Measurements from ENCODE around the gene ZNHIT3. TPM values are rescaled to one million over a fixed set of nuclear protein-coding genes. Genes with fewer than 3 reads are reported as not detected.

Gene ZNHIT3
- total and polyA plus RNA-seq, 3 donors from 2014 or later = 45.8 to 123 (median 46.0) TPM

GRCh38 chr17:36510636-36511035, 24.2 kb downstream of the ZNHIT3 start:
- no peak for DNase-seq
- H3K27ac ChIP-seq = no peak overlapping the region
- TF ChIP-seq POLR2A (IDR thresholded peaks at IDR 0.05) = no peak
- TF ChIP-seq CTCF (IDR thresholded peaks at IDR 0.05) = no peak
- WGBS, 2 donors = 78 to 80% methylated on average over 2 to 14 of the region's 14 CpGs
- no peaks in the 10 kb centered on the region for H3K4me1 ChIP-seq
- H3K36me3 ChIP-seq (ENCODE audit: low read depth, missing control alignments) = no peaks in the 10 kb centered on the region
- no peak overlapping the region for H3K4me3 ChIP-seq
- H3K27me3 ChIP-seq = no peaks in the 10 kb centered on the region
- no peaks in the 10 kb centered on the region for H3K9me3 ChIP-seq
- intact Hi-C loops (cut with DNase I; ENCODE audit: low total_unique reads) = no loop called here

GRCh38 chr17:36511216-36511615, 24.7 kb downstream of the ZNHIT3 start:
- H3K27me3 ChIP-seq = no peaks in the 10 kb centered on the region
- H3K9me3 ChIP-seq = no peaks in the 10 kb centered on the region
- no peak for DNase-seq
- H3K4me1 ChIP-seq = no peaks in the 10 kb centered on the region
- H3K27ac ChIP-seq = no peak overlapping the region
- TF ChIP-seq POLR2A (IDR thresholded peaks at IDR 0.05) = no peak
- 85 to 88% methylated on average over 6 of the region's 6 CpGs for WGBS, 2 donors
- intact Hi-C loops (cut with DNase I; ENCODE audit: low total_unique reads) = no loop called here
- H3K36me3 ChIP-seq (ENCODE audit: low read depth, missing control alignments) = no peaks in the 10 kb centered on the region
- no peak overlapping the region for H3K4me3 ChIP-seq

DNA sequence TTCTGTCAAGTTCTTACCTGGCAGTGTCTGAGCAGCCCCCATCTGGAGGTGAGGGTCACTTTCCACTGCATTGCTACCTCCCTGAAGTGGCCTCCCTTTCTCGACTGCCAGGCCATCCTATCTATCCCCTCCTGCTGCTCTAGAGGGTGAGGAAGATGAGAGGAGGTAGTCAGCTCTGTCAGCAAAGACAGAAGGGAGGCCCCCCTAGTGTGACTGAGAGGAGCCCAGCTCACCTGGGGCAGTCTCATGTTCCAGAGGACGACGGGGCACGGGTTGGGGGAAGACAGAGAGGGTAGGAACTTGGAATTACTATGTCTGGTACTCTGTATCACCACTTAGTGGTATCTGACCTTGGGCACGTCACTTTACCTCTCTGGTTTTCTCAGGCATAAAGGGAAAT, 26.2 kb downstream of the ZNHIT3 start:
- DNase-seq = no peak
- intact Hi-C loops (cut with DNase I; ENCODE audit: low total_unique reads) = no loop called here
- H3K4me1 ChIP-seq = no peaks in the 10 kb centered on the region
- no peaks in the 10 kb centered on the region for H3K27me3 ChIP-seq
- H3K9me3 ChIP-seq = no peaks in the 10 kb centered on the region
- no peak overlapping the region for H3K4me3 ChIP-seq
- no peaks in the 10 kb centered on the region for H3K36me3 ChIP-seq (ENCODE audit: low read depth, missing control alignments)
- TF ChIP-seq CTCF (IDR thresholded peaks at IDR 0.05) (no peak), POLR2A (IDR thresholded peaks at IDR 0.05) (no peak)
- no peak overlapping the region for H3K27ac ChIP-seq
- WGBS, 2 donors = 83 to 90% methylated on average over 5 of the region's 5 CpGs

GRCh38 chr17:36514856-36515255, 28.4 kb downstream of the ZNHIT3 start:
- 96% methylated on average over 3 of the region's 3 CpGs for WGBS, 2 donors
- no peak for DNase-seq
- intact Hi-C loops (cut with DNase I; ENCODE audit: low total_unique reads) = no loop called here
- Histone ChIP-seq H3K9me3 (no peaks in the 10 kb centered on the region), H3K4me1 (no peaks in the 10 kb centered on the region), H3K4me3 (no peak overlapping the region), H3K27ac (no peak overlapping the region), H3K36me3 (ENCODE audit: low read depth, missing control alignments) (no peaks in the 10 kb centered on the region), H3K27me3 (no peaks in the 10 kb centered on the region)
- no peak for TF ChIP-seq POLR2A (IDR thresholded peaks at IDR 0.05)
- no peak for TF ChIP-seq CTCF (IDR thresholded peaks at IDR 0.05)

- H3K27ac ChIP-seq = no peak overlapping the region
- H3K4me3 ChIP-seq = no peak overlapping the region
- no peak for DNase-seq
- H3K27me3 ChIP-seq = no peaks in the 10 kb centered on the region
- intact Hi-C loops (cut with DNase I; ENCODE audit: low total_unique reads) = no loop called here
- no peak for TF ChIP-seq CTCF (IDR thresholded peaks at IDR 0.05)
- TF ChIP-seq POLR2A (IDR thresholded peaks at IDR 0.05) = no peak
- no peaks in the 10 kb centered on the region for H3K4me1 ChIP-seq
- no peaks in the 10 kb centered on the region for H3K9me3 ChIP-seq
- H3K36me3 ChIP-seq (ENCODE audit: low read depth, missing control alignments) = no peaks in the 10 kb centered on the region
- WGBS, 2 donors = 93% methylated on average over 4 of the region's 4 CpGs
These were observed 29.4 kb downstream of the ZNHIT3 start for GRCh38 chr17:36515837-36516236.

Data from testis (tissue), 3 donors.